ENCODE results near the gene MT1B. TPM values are rescaled to one million over a fixed set of nuclear protein-coding genes. Genes with fewer than 3 reads are reported as not detected.

The MT1B gene
- total and polyA plus RNA-seq, 4 donors = 1.2 to 1.5 TPM; not detected in 2

- peaks cover 0 to 2% (median 0%) of the 10 kb centered on the region in 4 donors for H3K4me1 ChIP-seq (ENCODE audit: control insufficient read depth in 4 of 4, insufficient read depth in 4 of 4, low read length in 3 of 4)
- no peak for DNase-seq (ENCODE audit: low spot score)
- TF ChIP-seq EGR1 (IDR thresholded peaks at IDR 0.05; ENCODE audit: low read depth in 2 of 2) (no peak), REST (IDR thresholded peaks at IDR 0.05) (no peak), TAF1 (conservative IDR thresholded peaks at IDR 0.05) (no peak), FOXA2 (IDR thresholded peaks at IDR 0.05) (no peak), HNF4A (conservative IDR thresholded peaks at IDR 0.05) (no peak), ATF3 (IDR thresholded peaks at IDR 0.05) (no peak), RXRA (IDR thresholded peaks at IDR 0.05) (no peak), MAX (IDR thresholded peaks at IDR 0.05) (no peak), HNF4G (IDR thresholded peaks at IDR 0.05) (no peak), ZBTB33 (IDR thresholded peaks at IDR 0.05) (no peak)
- no peak overlapping the region for H3K9ac ChIP-seq (ENCODE audit: low read depth in 1 of 2, low read length in 2 of 2)
- no peaks in the 10 kb centered on the region for H3K9me3 ChIP-seq (ENCODE audit: control insufficient read depth in 4 of 4, low read length in 3 of 4)
- H3K27me3 ChIP-seq (ENCODE audit: control insufficient read depth in 4 of 4, insufficient read depth in 4 of 4, low read length in 3 of 4) = no peaks in the 10 kb centered on the region
- WGBS = 88% methylated on average over 3 of the region's 3 CpGs
- H3K36me3 ChIP-seq (ENCODE audit: control insufficient read depth in 4 of 4, insufficient read depth in 3 of 4, low read depth in 1 of 4, low read length in 3 of 4) = no peaks in the 10 kb centered on the region
- H3K27ac ChIP-seq (ENCODE audit: low read depth in 1 of 2, low read length in 2 of 2) = no peak overlapping the region
- H3K4me3 ChIP-seq (ENCODE audit: low read depth in 1 of 3, low read length in 3 of 3) = no peak overlapping the region
Measured at GRCh38 chr16:56689171-56689570, 37.5 kb downstream of the MT1B start.

- H3K4me3 ChIP-seq (ENCODE audit: low read depth in 1 of 3, low read length in 3 of 3) = no peak overlapping the region
- no peak for DNase-seq (ENCODE audit: low spot score)
- no peaks in the 10 kb centered on the region for H3K9me3 ChIP-seq (ENCODE audit: control insufficient read depth in 4 of 4, low read length in 3 of 4)
- TF ChIP-seq YY1 (IDR thresholded peaks at IDR 0.05) = no peak
- TF ChIP-seq ZBTB33 (IDR thresholded peaks at IDR 0.05) = no peak
- TF ChIP-seq JUND (IDR thresholded peaks at IDR 0.05) = no peak
- TF ChIP-seq EGR1 (IDR thresholded peaks at IDR 0.05; ENCODE audit: low read depth in 2 of 2) = no peak
- no peak for TF ChIP-seq TAF1 (conservative IDR thresholded peaks at IDR 0.05)
- no peak for TF ChIP-seq NR2F2 (IDR thresholded peaks at IDR 0.05)
- TF ChIP-seq FOXA2 (IDR thresholded peaks at IDR 0.05) = no peak
- no peak for TF ChIP-seq REST (IDR thresholded peaks at IDR 0.05)
- WGBS = 85% methylated on average over 4 of the region's 4 CpGs
- no peaks in the 10 kb centered on the region for H3K4me1 ChIP-seq (ENCODE audit: control insufficient read depth in 4 of 4, insufficient read depth in 4 of 4, low read length in 3 of 4)
- H3K27ac ChIP-seq (ENCODE audit: low read depth in 1 of 2, low read length in 2 of 2) = no peak overlapping the region
- no peaks in the 10 kb centered on the region for H3K36me3 ChIP-seq (ENCODE audit: control insufficient read depth in 4 of 4, insufficient read depth in 3 of 4, low read depth in 1 of 4, low read length in 3 of 4)
- no peak overlapping the region for H3K9ac ChIP-seq (ENCODE audit: low read depth in 1 of 2, low read length in 2 of 2)
- no peaks in the 10 kb centered on the region for H3K27me3 ChIP-seq (ENCODE audit: control insufficient read depth in 4 of 4, insufficient read depth in 4 of 4, low read length in 3 of 4)
Measured at GRCh38 chr16:56690420-56691122, 38.9 kb downstream of the MT1B start.

Data from liver (tissue), 9 donors.